DOHH2 (cell line): Measurements from ENCODE around the gene ACD.

Source experiments
- H3F3A ChIP-seq: fragments of 200-600 bp; sonication (generic), shearing (Covaris generic); 2 replicates; pipeline ENCODE4 v1.6.0; 2016; ENCODE audit warnings: antibody characterized with exemption, mild to moderate bottlenecking; ENCODE audit not compliant: control insufficient read depth, insufficient read depth
- H3K27ac ChIP-seq: fragments of 200-600 bp; sonication (generic); 2 replicates; pipeline ENCODE4 v1.5.1; 2014; ENCODE audit warnings: low read depth, mild to moderate bottlenecking, low read length, moderate library complexity
- H3K27me3 ChIP-seq: fragments of 200-600 bp; sonication (generic); 2 replicates; pipeline ENCODE4 v1.6.1; 2014; ENCODE audit warnings: mild to moderate bottlenecking, low read length, mixed read lengths; ENCODE audit not compliant: control insufficient read depth
- H3K36me3 ChIP-seq: fragments of 200-600 bp; sonication (generic); 2 replicates; pipeline ENCODE4 v1.6.1; 2014; ENCODE audit warnings: mild to moderate bottlenecking, low read length, moderate library complexity, mixed read lengths; ENCODE audit not compliant: control insufficient read depth
- H3K4me1 ChIP-seq: fragments of 200-600 bp; sonication (generic); 2 replicates; pipeline ENCODE4 v1.6.1; 2014; ENCODE audit warnings: mild to moderate bottlenecking, low read length, mixed read lengths; ENCODE audit not compliant: control insufficient read depth
- H3K4me2 ChIP-seq: fragments of 200-600 bp; sonication (generic); 2 replicates; pipeline ENCODE4 v1.6.0; 2014; ENCODE audit warnings: mild to moderate bottlenecking, low read length, moderate library complexity
- H3K4me3 ChIP-seq: fragments of 200-600 bp; sonication (generic); 2 replicates; pipeline ENCODE4 v1.5.1; 2014; ENCODE audit warnings: mild to moderate bottlenecking, low read length, mixed read lengths
- H3K79me2 ChIP-seq: fragments of 200-600 bp; sonication (generic); 2 replicates; pipeline ENCODE4 v1.6.1; 2014; ENCODE audit warnings: mild to moderate bottlenecking, low read length, mixed read lengths; ENCODE audit not compliant: control insufficient read depth
- H3K9me2 ChIP-seq: fragments of 200-600 bp; sonication (generic); replicated peaks from 2 replicates; pipeline ENCODE4 v1.6.1; 2014; ENCODE audit warnings: mild to moderate bottlenecking, low read length, mixed read lengths; ENCODE audit not compliant: control insufficient read depth
- H3K9me3 ChIP-seq: fragments of 200-600 bp; sonication (generic); 2 replicates; pipeline ENCODE4 v1.6.1; 2014; ENCODE audit warnings: antibody characterized with exemption, low read length, mixed read lengths; ENCODE audit not compliant: control insufficient read depth, insufficient read depth
- H4K20me1 ChIP-seq: fragments of 200-600 bp; sonication (generic); 2 replicates; pipeline ENCODE4 v1.6.0; 2014; ENCODE audit warnings: low read depth, mild to moderate bottlenecking, antibody characterized with exemption, low read length, moderate library complexity; ENCODE audit not compliant: control insufficient read depth, insufficient read depth
- EZH2phosphoT487 ChIP-seq: fragments of 200-600 bp; sonication (generic); IDR thresholded peaks from 2 replicates; pipeline ENCODE4 v1.6.1; 2017; ENCODE audit warnings: borderline replicate concordance, mild to moderate bottlenecking, antibody characterized with exemption, low read length, moderate library complexity, mixed read lengths
- TF ChIP-seq, protein P1 (sequence below): fragments of 200-600 bp; sonication (generic); IDR thresholded peaks from one replicate; pipeline ENCODE4 v1.5.1; 2014; ENCODE audit warnings: antibody characterized with exemption, mild to moderate bottlenecking, low read depth, low read length; ENCODE audit not compliant: poor library complexity, severe bottlenecking

Gene ACD

DNA sequence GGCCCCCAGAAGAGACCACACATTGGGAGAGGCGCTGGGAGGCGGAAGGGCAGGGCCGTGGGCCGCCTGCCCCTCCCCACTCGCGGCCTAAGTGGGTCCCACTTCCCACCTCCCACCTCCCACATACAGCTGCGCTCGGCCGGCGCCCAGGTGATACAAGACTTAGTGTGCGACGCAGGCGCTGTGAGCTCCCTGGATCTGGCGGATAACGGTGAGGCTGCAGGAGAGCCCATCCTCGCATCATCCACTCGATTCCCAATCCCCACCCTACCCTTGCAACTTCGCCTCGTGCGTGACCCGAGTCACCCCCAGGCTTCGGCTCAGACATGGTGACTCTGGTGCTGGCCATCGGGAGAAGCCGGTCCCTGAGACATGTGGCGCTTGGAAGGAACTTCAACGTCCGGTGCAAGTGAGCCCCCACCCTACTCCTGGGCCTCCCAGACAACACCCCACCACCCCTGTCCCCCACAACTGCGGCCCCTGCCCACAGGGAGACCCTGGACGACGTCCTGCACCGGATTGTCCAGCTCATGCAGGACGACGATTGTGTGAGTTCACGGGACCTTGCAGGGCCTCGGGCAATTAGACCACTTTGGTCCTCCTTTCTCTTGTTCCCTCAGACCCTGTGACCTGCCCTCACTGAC is 11.2 kb downstream of the ACD start:
- no peak overlapping the region for H3K27ac ChIP-seq
- peaks cover 24% of the 10 kb centered on the region for H3K4me1 ChIP-seq
- peaks cover 24% of the 10 kb centered on the region for H3K79me2 ChIP-seq
- peaks cover under 1% of the 10 kb centered on the region; the same call in 1 of the 2 replicates for H3F3A ChIP-seq
- H3K36me3 ChIP-seq = peaks cover 62% of the 10 kb centered on the region
- H3K4me3 ChIP-seq = no peak overlapping the region
- no peaks in the 10 kb centered on the region for H3K27me3 ChIP-seq
- H3K9me3 ChIP-seq = no peaks in the 10 kb centered on the region
- H4K20me1 ChIP-seq = no peaks in the 10 kb centered on the region
- H3K4me2 ChIP-seq = no peak overlapping the region
- no peak for TF ChIP-seq EZH2phosphoT487
- TF ChIP-seq, protein P1, sequence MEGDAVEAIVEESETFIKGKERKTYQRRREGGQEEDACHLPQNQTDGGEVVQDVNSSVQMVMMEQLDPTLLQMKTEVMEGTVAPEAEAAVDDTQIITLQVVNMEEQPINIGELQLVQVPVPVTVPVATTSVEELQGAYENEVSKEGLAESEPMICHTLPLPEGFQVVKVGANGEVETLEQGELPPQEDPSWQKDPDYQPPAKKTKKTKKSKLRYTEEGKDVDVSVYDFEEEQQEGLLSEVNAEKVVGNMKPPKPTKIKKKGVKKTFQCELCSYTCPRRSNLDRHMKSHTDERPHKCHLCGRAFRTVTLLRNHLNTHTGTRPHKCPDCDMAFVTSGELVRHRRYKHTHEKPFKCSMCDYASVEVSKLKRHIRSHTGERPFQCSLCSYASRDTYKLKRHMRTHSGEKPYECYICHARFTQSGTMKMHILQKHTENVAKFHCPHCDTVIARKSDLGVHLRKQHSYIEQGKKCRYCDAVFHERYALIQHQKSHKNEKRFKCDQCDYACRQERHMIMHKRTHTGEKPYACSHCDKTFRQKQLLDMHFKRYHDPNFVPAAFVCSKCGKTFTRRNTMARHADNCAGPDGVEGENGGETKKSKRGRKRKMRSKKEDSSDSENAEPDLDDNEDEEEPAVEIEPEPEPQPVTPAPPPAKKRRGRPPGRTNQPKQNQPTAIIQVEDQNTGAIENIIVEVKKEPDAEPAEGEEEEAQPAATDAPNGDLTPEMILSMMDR = no peak
- no peaks in the 10 kb centered on the region for H3K9me2 ChIP-seq

DNA sequence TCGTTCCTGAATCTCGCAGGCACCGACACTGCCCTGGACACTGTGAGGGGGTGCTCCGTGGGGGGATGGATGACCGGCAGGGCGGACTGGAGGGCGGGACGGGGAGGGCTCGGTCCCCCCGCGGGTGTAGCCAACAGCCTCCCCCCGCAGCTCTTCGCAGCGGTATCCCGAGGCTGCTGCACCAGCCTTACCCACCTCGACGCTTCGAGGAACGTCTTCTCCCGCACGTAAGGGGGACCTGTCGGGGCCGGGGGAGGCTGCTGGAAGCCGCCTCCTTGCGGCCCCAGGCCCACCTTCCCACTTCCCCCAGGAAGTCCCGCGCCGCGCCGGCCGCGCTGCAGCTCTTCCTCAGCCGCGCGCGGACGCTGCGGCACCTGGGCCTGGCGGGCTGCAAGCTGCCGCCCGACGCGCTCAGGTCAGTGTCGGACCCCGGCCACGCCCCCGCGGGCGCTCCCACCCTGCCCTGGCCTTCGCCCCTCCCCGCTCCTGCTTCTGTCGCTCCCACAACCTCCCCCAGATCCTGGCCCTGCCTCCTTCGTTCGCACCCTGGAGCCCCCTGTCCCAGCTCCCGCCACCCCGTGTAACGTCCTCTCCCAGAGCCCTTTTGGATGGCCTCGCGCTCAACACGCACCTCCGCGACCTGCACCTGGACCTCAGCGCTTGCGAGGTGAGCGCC is 11.8 kb downstream of the ACD start:
- Histone ChIP-seq H4K20me1 (no peaks in the 10 kb centered on the region), H3K4me2 (no peak overlapping the region), H3K4me1 (peaks cover 25% of the 10 kb centered on the region), H3K27me3 (no peaks in the 10 kb centered on the region), H3F3A (peaks cover 4% of the 10 kb centered on the region), H3K36me3 (peaks cover 62% of the 10 kb centered on the region), H3K9me2 (no peaks in the 10 kb centered on the region), H3K79me2 (peaks cover 24% of the 10 kb centered on the region), H3K9me3 (no peaks in the 10 kb centered on the region), H3K27ac (no peak overlapping the region), H3K4me3 (no peak overlapping the region)
- TF ChIP-seq, protein P1 = no peak
- no peak for TF ChIP-seq EZH2phosphoT487

DNA sequence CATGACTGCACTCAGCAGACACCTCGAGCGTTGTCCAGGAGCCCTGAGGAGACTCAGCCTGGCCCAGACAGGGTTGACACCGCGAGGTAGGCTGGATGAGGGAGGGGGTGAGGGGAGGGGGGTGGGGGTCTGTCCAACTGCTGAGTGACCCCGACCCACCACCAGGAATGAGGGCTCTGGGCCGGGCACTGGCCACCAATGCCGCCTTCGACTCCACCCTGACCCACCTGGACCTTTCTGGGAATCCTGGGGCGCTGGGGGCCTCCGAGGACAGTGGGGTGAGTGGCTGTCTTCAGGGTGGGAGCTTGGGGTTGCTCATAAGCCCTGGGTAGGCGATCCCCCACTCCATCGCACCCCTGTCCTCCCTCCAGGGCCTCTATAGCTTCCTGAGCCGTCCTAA is 12.4 kb downstream of the ACD start:
- H4K20me1 ChIP-seq = no peaks in the 10 kb centered on the region
- H3K27me3 ChIP-seq = no peaks in the 10 kb centered on the region
- peaks cover 24% of the 10 kb centered on the region for H3K79me2 ChIP-seq
- TF ChIP-seq EZH2phosphoT487 = no peak
- TF ChIP-seq, protein P1 = no peak
- H3K4me3 ChIP-seq = no peak overlapping the region
- H3K9me2 ChIP-seq = no peaks in the 10 kb centered on the region
- H3K4me2 ChIP-seq = no peak overlapping the region
- peaks cover 25% of the 10 kb centered on the region for H3K4me1 ChIP-seq
- H3F3A ChIP-seq = peaks cover 4% of the 10 kb centered on the region
- H3K27ac ChIP-seq = no peak overlapping the region
- peaks cover 62% of the 10 kb centered on the region for H3K36me3 ChIP-seq
- H3K9me3 ChIP-seq = no peaks in the 10 kb centered on the region
